ENCODE results near the gene FAM234B. TPM values are rescaled to one million over a fixed set of nuclear protein-coding genes. Genes with fewer than 3 reads are reported as not detected.

FAM234B gene
- total RNA-seq, 6 donors from 2014 or later = 3.1 to 16.2 (median 8.8) TPM

GRCh38 chr12:13112968-13113367, 68.8 kb downstream of the FAM234B start:
- Histone ChIP-seq H3K4me3 (no peak overlapping the region), H3K4me1 (peaks cover 3 to 12% (median 9%) of the 10 kb centered on the region in 4 donors), H3K27ac (no peak overlapping the region), H3K9me3 (no peaks in the 10 kb centered on the region), H3K36me3 (no peaks in the 10 kb centered on the region), H3K27me3 (no peaks in the 10 kb centered on the region)
- no peak for TF ChIP-seq EP300 (IDR thresholded peaks at IDR 0.05)
- TF ChIP-seq POLR2A (IDR thresholded peaks at IDR 0.05) = no peak
- no peak for TF ChIP-seq CTCF (IDR thresholded peaks at IDR 0.05)
- no peak for TF ChIP-seq POLR2AphosphoS5 (IDR thresholded peaks at IDR 0.05)
- WGBS, 2 donors = 93 to 94% methylated on average over 6 of the region's 6 CpGs
- DNase-seq (no peak), ATAC-seq (ENCODE audit: low FRiP score in 2 of 2) (no peak)

GRCh38 chr12:13114251-13115052, 70.3 kb downstream of the FAM234B start:
- H3K27me3 ChIP-seq = no peaks in the 10 kb centered on the region
- no peaks in the 10 kb centered on the region for H3K36me3 ChIP-seq
- H3K9me3 ChIP-seq = no peaks in the 10 kb centered on the region
- DNase-seq (no peak), ATAC-seq (ENCODE audit: low FRiP score in 2 of 2) (no peak)
- peak overlapping the region in 2 of 4 donors; percentile 2 to 36 for H3K27ac ChIP-seq
- TF ChIP-seq POLR2A (IDR thresholded peaks at IDR 0.05) = no peak
- peak in 1 of 2 donors; percentile 39 for TF ChIP-seq POLR2AphosphoS5 (IDR thresholded peaks at IDR 0.05)
- no peak for TF ChIP-seq CTCF (IDR thresholded peaks at IDR 0.05)
- peak in 1 of 4 donors; percentile 68 for TF ChIP-seq EP300 (IDR thresholded peaks at IDR 0.05)
- H3K4me1 ChIP-seq = peaks cover 3 to 12% (median 9%) of the 10 kb centered on the region in 4 donors
- WGBS, 2 donors = 58% methylated on average over 15 of the region's 15 CpGs
- H3K4me3 ChIP-seq = no peak overlapping the region

- Histone ChIP-seq H3K4me1 (peaks cover 3 to 12% (median 9%) of the 10 kb centered on the region in 4 donors), H3K36me3 (no peaks in the 10 kb centered on the region), H3K27me3 (no peaks in the 10 kb centered on the region), H3K27ac (peak overlapping the region in 1 of 4 donors; percentile 37), H3K9me3 (no peaks in the 10 kb centered on the region), H3K4me3 (no peak overlapping the region)
- no peak for TF ChIP-seq POLR2AphosphoS5 (IDR thresholded peaks at IDR 0.05)
- WGBS, 2 donors = 75 to 78% methylated on average over 7 of the region's 7 CpGs
- no peak for DNase-seq
- ATAC-seq (ENCODE audit: low FRiP score in 2 of 2) = peak in 1 of 2 donors; percentile 27
Observed at GRCh38 chr12:13116259-13116658, 72.1 kb downstream of the FAM234B start.

- 83 to 87% methylated on average over 6 of the region's 6 CpGs for WGBS, 2 donors
- Histone ChIP-seq H3K4me3 (no peak overlapping the region), H3K4me1 (peaks cover 3 to 12% (median 9%) of the 10 kb centered on the region in 4 donors), H3K27me3 (no peaks in the 10 kb centered on the region), H3K9me3 (no peaks in the 10 kb centered on the region), H3K36me3 (no peaks in the 10 kb centered on the region), H3K27ac (no peak overlapping the region)
- TF ChIP-seq EP300 (IDR thresholded peaks at IDR 0.05) (no peak), POLR2A (IDR thresholded peaks at IDR 0.05) (no peak), POLR2AphosphoS5 (IDR thresholded peaks at IDR 0.05) (no peak), CTCF (IDR thresholded peaks at IDR 0.05) (no peak)
- ATAC-seq (ENCODE audit: low FRiP score in 2 of 2) = no peak
- DNase-seq = no peak
Observed at GRCh38 chr12:13117029-13117428, 72.8 kb downstream of the FAM234B start.

GRCh38 chr12:13119826-13120225, 75.6 kb downstream of the FAM234B start:
- H3K9me3 ChIP-seq = no peaks in the 10 kb centered on the region
- no peak overlapping the region for H3K4me3 ChIP-seq
- H3K27me3 ChIP-seq = no peaks in the 10 kb centered on the region
- DNase-seq = no peak
- H3K27ac ChIP-seq = no peak overlapping the region
- 84 to 87% methylated on average over 2 of the region's 2 CpGs for WGBS, 2 donors
- TF ChIP-seq EP300 (IDR thresholded peaks at IDR 0.05) = no peak
- no peak for TF ChIP-seq POLR2AphosphoS5 (IDR thresholded peaks at IDR 0.05)
- no peak for ATAC-seq (ENCODE audit: low FRiP score in 2 of 2)
- peaks cover 1 to 5% (median 4%) of the 10 kb centered on the region in 4 donors for H3K4me1 ChIP-seq
- H3K36me3 ChIP-seq = no peaks in the 10 kb centered on the region

Measured in upper lobe of left lung (tissue), 6 donors.